ENCODE measurements around the gene ORC3. TPM values are rescaled to one million over a fixed set of nuclear protein-coding genes. Genes with fewer than 3 reads are reported as not detected.

The ORC3 gene
- total RNA-seq, 1 experiment from 2014 or later, result 52.9 TPM

GRCh38 chr6:87656857-87657256 is 66.9 kb downstream of the ORC3 start:
- Histone ChIP-seq H3K23ac (ENCODE audit: insufficient read length, low read depth, low read length) (no peak overlapping the region), H3K56ac (ENCODE audit: insufficient read length, low read depth, low read length) (no peak overlapping the region), H3K18ac (ENCODE audit: insufficient read length, low read depth, low read length) (no peak overlapping the region), H2AFZ (ENCODE audit: low read length) (no peak overlapping the region), H3K27ac (ENCODE audit: insufficient read length, low read depth, low read length) (no peak overlapping the region), H3K27me3 (ENCODE audit: insufficient read depth, low read length) (no peaks in the 10 kb centered on the region), H4K8ac (replicated peaks; ENCODE audit: insufficient read length, low read depth, low read length) (no peak overlapping the region), H2BK120ac (ENCODE audit: low read depth, low read length, poor library complexity, severe bottlenecking) (no peak overlapping the region), H3K4me1 (ENCODE audit: insufficient read depth, low read length) (no peaks in the 10 kb centered on the region; the same call in 1 of the 2 replicates), H3K9ac (ENCODE audit: extremely low read depth, insufficient read length, low read length) (no peak overlapping the region), H4K91ac (ENCODE audit: insufficient read length, low read depth, low read length) (no peak overlapping the region), H3K4ac (ENCODE audit: low read depth, low read length) (no peak overlapping the region), H2BK20ac (ENCODE audit: low read depth, low read length, poor library complexity, severe bottlenecking) (no peak overlapping the region), H3K79me1 (ENCODE audit: insufficient read depth, low read depth, low read length, poor library complexity, severe bottlenecking) (no peaks in the 10 kb centered on the region), H4K20me1 (ENCODE audit: control insufficient read depth, insufficient read depth, insufficient read length) (no peaks in the 10 kb centered on the region), H3T11ph (ENCODE audit: low read length) (no peak overlapping the region), H2AK5ac (ENCODE audit: insufficient read length, low read length) (no peak overlapping the region), H3K14ac (ENCODE audit: insufficient read depth, low read length) (no peak overlapping the region), H3K4me2 (ENCODE audit: insufficient read depth, insufficient read length, low read length) (no peak overlapping the region), H2BK15ac (ENCODE audit: low read depth, low read length) (no peak overlapping the region), H2BK12ac (ENCODE audit: insufficient read length, low read depth, low read length) (no peak overlapping the region), H3K23me2 (ENCODE audit: insufficient read length, low read depth, low read length, poor library complexity, severe bottlenecking) (no peaks in the 10 kb centered on the region), H2BK5ac (ENCODE audit: insufficient read length, low read length) (no peak overlapping the region), H3K79me2 (ENCODE audit: insufficient read depth, low read length) (no peaks in the 10 kb centered on the region), H4K5ac (ENCODE audit: insufficient read length, low read depth, low read length) (no peak overlapping the region), H3K9me3 (ENCODE audit: control insufficient read depth, low read depth, low read length) (no peaks in the 10 kb centered on the region)
- no peak overlapping the region for H3K4me3 Mint-ChIP-seq
- H3K9me3 Mint-ChIP-seq, result no peaks in the 10 kb centered on the region
- H3K4me1 Mint-ChIP-seq, result peaks cover 26% of the 10 kb centered on the region in 2 experiments
- no peak for TF ChIP-seq CTCF (conservative IDR thresholded peaks at IDR 0.05)
- no peak overlapping the region for H3K27ac Mint-ChIP-seq
- H3K27me3 Mint-ChIP-seq (ENCODE audit: low read depth), result no peaks in the 10 kb centered on the region
- DNase-seq, result no peak
- H3K36me3 Mint-ChIP-seq (ENCODE audit: insufficient read depth in 1 of 3, low read depth in 3 of 3), result peaks cover 29 to 63% (median 62%) of the 10 kb centered on the region in 3 experiments
